WTC11 (cell line): ENCODE results near the gene SREBF1. TPM values are rescaled to one million over a fixed set of nuclear protein-coding genes. Genes with fewer than 3 reads are reported as not detected.
A peak's percentile ranks its signal among the peaks of the same experiment; 100 is the strongest.

ENCODE experiments used
- ATAC-seq: fragments of 200-7000 bp; cut with Tn5 transposase; 2 replicates; pipeline ENCODE4 v1.10.0; 2021; ENCODE audit warnings: mild to moderate bottlenecking, moderate library complexity
- CTCF ChIA-PET: fragments of 300-600 bp; sonication (Branson Sonifier 250); formaldehyde crosslinking; loops from one replicate; lab custom pipeline; 2021; ENCODE audit warnings: antibody characterized with exemption; lab: Charles Lee
- POLR2A ChIA-PET: fragments of 350-600 bp; sonication (Branson Sonifier 250); formaldehyde crosslinking; loops from one replicate; lab custom pipeline; 2021; ENCODE audit warnings: antibody characterized with exemption; lab: Charles Lee
- DNase-seq: peaks from one replicate; pipeline ENCODE4 v3.0.0; 2021; ENCODE audit warnings: low spot score
- H3K27ac Mint-ChIP-seq: 2 replicates; pipeline ENCODE4 v1.8.0; 2021; ENCODE audit warnings: mixed read lengths
- H3K27me3 Mint-ChIP-seq: 2 replicates; pipeline ENCODE4 v1.8.0; 2021; ENCODE audit warnings: low read depth, mild to moderate bottlenecking, moderate library complexity, mixed read lengths
- H3K36me3 Mint-ChIP-seq: 2 replicates; pipeline ENCODE4 v1.8.0; 2021; ENCODE audit warnings: mixed read lengths
- H3K4me1 Mint-ChIP-seq: 2 replicates; pipeline ENCODE4 v1.8.0; 2022; ENCODE audit warnings: mixed read lengths
- H3K4me3 Mint-ChIP-seq: 2 replicates; pipeline ENCODE4 v1.8.0; 2021; ENCODE audit warnings: mild to moderate bottlenecking, moderate library complexity, mixed read lengths
- H3K9me3 Mint-ChIP-seq: 2 replicates; pipeline ENCODE4 v1.8.0; 2021; ENCODE audit warnings: mixed read lengths
- FOXK1 ChIP-seq: sonication (generic); formaldehyde crosslinking; IDR thresholded peaks from 2 replicates; pipeline ENCODE4 v1.8.0; 2022; ENCODE audit warnings: mild to moderate bottlenecking, moderate library complexity, missing genetic modification reagents
- GABPB1 ChIP-seq: sonication (generic); formaldehyde crosslinking; IDR thresholded peaks from 2 replicates; pipeline ENCODE4 v1.8.1; 2023; ENCODE audit warnings: mild to moderate bottlenecking, missing genetic modification reagents
- GTF2I ChIP-seq: fragments of 250-450 bp; sonication (Bioruptor Pico); conservative IDR thresholded peaks from 2 replicates; pipeline ENCODE4 v1.4.0; 2021; ENCODE audit warnings: mild to moderate bottlenecking
- IRF2 ChIP-seq: sonication (generic); formaldehyde crosslinking; IDR thresholded peaks from 2 replicates; pipeline ENCODE4 v1.8.0; 2022; ENCODE audit warnings: low read depth, missing genetic modification reagents, borderline replicate concordance
- JAZF1 ChIP-seq: fragments of 250-450 bp; sonication (Bioruptor Pico); IDR thresholded peaks from 2 replicates; pipeline ENCODE4 v1.9.0; 2021; ENCODE audit warnings: moderate library complexity, mild to moderate bottlenecking, inconsistent platforms
- KAT7 ChIP-seq: sonication (generic); formaldehyde crosslinking; IDR thresholded peaks from 2 replicates; pipeline ENCODE4 v1.8.1; 2023; ENCODE audit warnings: missing genetic modification reagents, mild to moderate bottlenecking, borderline replicate concordance
- MXD4 ChIP-seq: fragments of 250-450 bp; sonication (Bioruptor Pico); IDR thresholded peaks from 2 replicates; pipeline ENCODE4 v1.8.0; 2021; ENCODE audit warnings: mild to moderate bottlenecking, moderate library complexity, borderline replicate concordance
- MYBL2 ChIP-seq: sonication (generic); formaldehyde crosslinking; IDR thresholded peaks from 2 replicates; pipeline ENCODE4 v1.8.1; 2023; ENCODE audit warnings: mild to moderate bottlenecking, moderate library complexity, missing genetic modification reagents
- NFYB ChIP-seq: sonication (generic); formaldehyde crosslinking; conservative IDR thresholded peaks from 2 replicates; pipeline ENCODE4 v1.8.0; 2022; ENCODE audit warnings: low read depth, missing genetic modification reagents
- NR1H2 ChIP-seq: sonication (generic); formaldehyde crosslinking; IDR thresholded peaks from 2 replicates; pipeline ENCODE4 v1.9.0; 2021; ENCODE audit warnings: mild to moderate bottlenecking, moderate library complexity, missing genetic modification reagents
- NR2C2 ChIP-seq: sonication (generic); formaldehyde crosslinking; IDR thresholded peaks from 2 replicates; pipeline ENCODE4 v1.8.0; 2022; ENCODE audit warnings: mild to moderate bottlenecking, missing genetic modification reagents
- RORB ChIP-seq: fragments of 250-450 bp; sonication (Bioruptor Pico); IDR thresholded peaks from 2 replicates; pipeline ENCODE4 v1.9.0; 2021; ENCODE audit warnings: mild to moderate bottlenecking
- SP1 ChIP-seq: sonication (generic); formaldehyde crosslinking; conservative IDR thresholded peaks from 2 replicates; pipeline ENCODE4 v1.8.1; 2022; ENCODE audit warnings: missing genetic modification reagents
- TEAD1 ChIP-seq: sonication (generic); formaldehyde crosslinking; IDR thresholded peaks from 2 replicates; pipeline ENCODE4 v1.8.0; 2022; ENCODE audit warnings: mild to moderate bottlenecking, missing genetic modification reagents
- ZNF263 ChIP-seq: sonication (generic); formaldehyde crosslinking; IDR thresholded peaks from 2 replicates; pipeline ENCODE4 v1.8.1; 2022; ENCODE audit warnings: low read depth, mild to moderate bottlenecking, moderate library complexity, missing genetic modification reagents
- ZNF671 ChIP-seq: fragments of 250-450 bp; sonication (Bioruptor Pico); IDR thresholded peaks from 2 replicates; pipeline ENCODE4 v1.8.0; 2021; ENCODE audit warnings: mild to moderate bottlenecking
- total RNA-seq: library from RNA; stranded (reverse); gene quantifications from 3 replicates; pipeline ENCODE4 v1.2.3, GENCODE V29; 2021
- TF ChIP-seq, protein P1 (sequence below): sonication (generic); formaldehyde crosslinking; IDR thresholded peaks from 2 replicates; pipeline ENCODE4 v1.8.0; 2022; ENCODE audit warnings: mild to moderate bottlenecking, missing genetic modification reagents
- TF ChIP-seq, protein P2 (sequence below): sonication (generic); formaldehyde crosslinking; IDR thresholded peaks from 2 replicates; pipeline ENCODE4 v1.8.0; 2022; ENCODE audit warnings: mild to moderate bottlenecking, missing genetic modification reagents
- TF ChIP-seq, protein P3 (sequence below): sonication (generic); formaldehyde crosslinking; IDR thresholded peaks from 2 replicates; pipeline ENCODE4 v1.8.1; 2023; ENCODE audit warnings: mild to moderate bottlenecking, missing genetic modification reagents
- TF ChIP-seq, protein P4 (sequence below): sonication (generic); formaldehyde crosslinking; IDR thresholded peaks from 2 replicates; pipeline ENCODE4 v1.8.0; 2023; ENCODE audit warnings: missing genetic modification reagents
- TF ChIP-seq, protein P5 (sequence below): sonication (generic); formaldehyde crosslinking; IDR thresholded peaks from 2 replicates; pipeline ENCODE4 v1.8.1; 2022; ENCODE audit warnings: mild to moderate bottlenecking, missing genetic modification reagents, moderate library complexity, borderline replicate concordance
- TF ChIP-seq, protein P6 (sequence below): sonication (generic); formaldehyde crosslinking; conservative IDR thresholded peaks from 2 replicates; pipeline ENCODE4 v1.8.1; 2022; ENCODE audit warnings: mild to moderate bottlenecking, missing genetic modification reagents
- TF ChIP-seq, protein P7 (sequence below): sonication (generic); formaldehyde crosslinking; IDR thresholded peaks from 2 replicates; pipeline ENCODE4 v1.8.1; 2022; ENCODE audit warnings: mild to moderate bottlenecking, moderate library complexity, missing genetic modification reagents
- TF ChIP-seq, protein P8 (sequence below): fragments of 250-450 bp; sonication (Bioruptor Pico); IDR thresholded peaks from 2 replicates; pipeline ENCODE4 v2.1.2; 2022; ENCODE audit warnings: mild to moderate bottlenecking, moderate library complexity
- TF ChIP-seq, protein P9 (sequence below): sonication (generic); formaldehyde crosslinking; IDR thresholded peaks from 2 replicates; pipeline ENCODE4 v1.8.1; 2023; ENCODE audit warnings: mild to moderate bottlenecking, missing genetic modification reagents, moderate library complexity

Gene SREBF1
- total RNA-seq, 1 experiment from 2014 or later = 93.7 TPM

DNA sequence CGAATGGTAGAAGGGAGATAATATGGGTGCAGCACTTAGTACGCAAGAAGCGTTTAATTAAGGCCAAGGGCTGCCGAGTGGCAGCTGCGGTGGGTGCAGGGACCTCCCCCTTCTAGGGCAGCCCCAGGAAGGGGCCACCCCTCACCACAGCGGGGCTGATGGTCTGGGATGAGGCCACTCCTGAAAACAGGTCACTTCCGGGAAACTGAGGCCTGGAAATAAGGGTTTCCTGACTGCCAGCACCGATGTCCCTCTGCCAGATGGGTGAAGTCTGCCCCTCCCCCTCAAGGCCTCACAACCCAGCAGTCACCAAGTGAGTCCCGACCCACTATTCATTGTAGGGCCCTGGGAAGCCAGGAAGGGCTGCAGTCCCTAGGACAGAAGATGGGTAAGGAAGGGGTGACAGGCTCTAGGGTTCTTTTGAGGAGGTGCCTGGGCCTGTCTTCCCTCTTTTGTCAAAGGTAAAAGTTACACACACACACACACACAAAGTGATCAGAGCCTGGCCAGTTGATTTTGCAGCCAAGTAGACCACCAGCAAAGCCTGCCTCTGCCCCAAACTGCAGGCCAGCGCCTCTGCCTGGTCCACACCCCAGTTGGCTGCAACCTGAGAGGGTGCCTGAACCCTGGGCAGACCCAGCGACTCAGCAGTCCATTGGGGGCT, 12.5 kb downstream of the SREBF1 start (continued):
- TF ChIP-seq, protein P1, sequence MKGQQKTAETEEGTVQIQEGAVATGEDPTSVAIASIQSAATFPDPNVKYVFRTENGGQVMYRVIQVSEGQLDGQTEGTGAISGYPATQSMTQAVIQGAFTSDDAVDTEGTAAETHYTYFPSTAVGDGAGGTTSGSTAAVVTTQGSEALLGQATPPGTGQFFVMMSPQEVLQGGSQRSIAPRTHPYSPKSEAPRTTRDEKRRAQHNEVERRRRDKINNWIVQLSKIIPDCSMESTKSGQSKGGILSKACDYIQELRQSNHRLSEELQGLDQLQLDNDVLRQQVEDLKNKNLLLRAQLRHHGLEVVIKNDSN (CRISPR knock-in tag) = 0 out of 2 replicates have a peak, but pooled peaks have one; percentile 13
- TF ChIP-seq, protein P2, sequence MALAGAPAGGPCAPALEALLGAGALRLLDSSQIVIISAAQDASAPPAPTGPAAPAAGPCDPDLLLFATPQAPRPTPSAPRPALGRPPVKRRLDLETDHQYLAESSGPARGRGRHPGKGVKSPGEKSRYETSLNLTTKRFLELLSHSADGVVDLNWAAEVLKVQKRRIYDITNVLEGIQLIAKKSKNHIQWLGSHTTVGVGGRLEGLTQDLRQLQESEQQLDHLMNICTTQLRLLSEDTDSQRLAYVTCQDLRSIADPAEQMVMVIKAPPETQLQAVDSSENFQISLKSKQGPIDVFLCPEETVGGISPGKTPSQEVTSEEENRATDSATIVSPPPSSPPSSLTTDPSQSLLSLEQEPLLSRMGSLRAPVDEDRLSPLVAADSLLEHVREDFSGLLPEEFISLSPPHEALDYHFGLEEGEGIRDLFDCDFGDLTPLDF = no peak
- peak; percentile 44; the same call in 1 of the 2 replicates for TF ChIP-seq TEAD1
- TF ChIP-seq, all 79 proteins: peak for 7

DNA sequence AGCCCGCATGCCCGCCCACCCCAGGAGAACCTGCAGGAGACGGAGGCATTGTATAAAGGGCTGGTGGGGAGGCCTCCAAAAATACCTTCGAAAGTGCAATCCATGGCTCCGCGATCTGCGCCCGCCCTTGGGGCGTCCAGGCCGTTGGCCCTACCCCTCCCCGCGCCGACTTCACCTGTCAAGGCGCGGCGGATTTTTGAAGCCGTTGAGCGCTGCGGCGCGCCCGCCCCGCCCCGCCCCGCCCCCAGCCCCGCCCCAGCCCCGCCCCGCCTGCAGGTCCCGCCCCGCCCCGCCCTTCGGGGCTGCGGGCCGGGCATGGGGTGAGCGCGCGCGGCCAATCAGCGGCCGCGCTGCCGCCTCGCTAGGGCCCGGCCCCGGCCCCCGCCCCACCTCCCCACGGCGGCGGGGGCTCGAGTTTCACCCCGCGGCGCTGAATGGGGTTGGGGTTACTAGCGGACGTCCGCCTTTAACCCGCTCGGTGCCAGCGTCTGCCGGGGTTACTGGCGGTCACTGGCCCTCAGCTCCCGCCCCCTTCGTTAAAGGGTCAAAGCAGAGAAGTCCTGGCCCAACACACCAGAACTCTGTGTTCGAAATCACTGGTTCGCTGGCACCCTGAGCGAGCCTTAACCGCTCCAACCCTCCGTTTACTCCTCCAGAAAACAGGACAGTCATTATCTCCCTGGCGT, 13.2 kb downstream of the SREBF1 start:
- no peak for TF ChIP-seq KAT7 (CRISPR knock-in tag)
- TF ChIP-seq NR1H2 (CRISPR knock-in tag) = peak; percentile 81
- peak; percentile 85 for TF ChIP-seq SP1 (CRISPR knock-in tag)
- no peak for TF ChIP-seq NFYB
- 0 out of 2 replicates have a peak, but pooled peaks have one; percentile 14 for TF ChIP-seq FOXK1 (CRISPR knock-in tag)
- no peak for TF ChIP-seq RORB (CRISPR knock-in tag)
- TF ChIP-seq GABPB1 (CRISPR knock-in tag) = no peak
- TF ChIP-seq, protein P3, sequence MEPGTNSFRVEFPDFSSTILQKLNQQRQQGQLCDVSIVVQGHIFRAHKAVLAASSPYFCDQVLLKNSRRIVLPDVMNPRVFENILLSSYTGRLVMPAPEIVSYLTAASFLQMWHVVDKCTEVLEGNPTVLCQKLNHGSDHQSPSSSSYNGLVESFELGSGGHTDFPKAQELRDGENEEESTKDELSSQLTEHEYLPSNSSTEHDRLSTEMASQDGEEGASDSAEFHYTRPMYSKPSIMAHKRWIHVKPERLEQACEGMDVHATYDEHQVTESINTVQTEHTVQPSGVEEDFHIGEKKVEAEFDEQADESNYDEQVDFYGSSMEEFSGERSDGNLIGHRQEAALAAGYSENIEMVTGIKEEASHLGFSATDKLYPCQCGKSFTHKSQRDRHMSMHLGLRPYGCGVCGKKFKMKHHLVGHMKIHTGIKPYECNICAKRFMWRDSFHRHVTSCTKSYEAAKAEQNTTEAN = no peak
- TF ChIP-seq, protein P4, sequence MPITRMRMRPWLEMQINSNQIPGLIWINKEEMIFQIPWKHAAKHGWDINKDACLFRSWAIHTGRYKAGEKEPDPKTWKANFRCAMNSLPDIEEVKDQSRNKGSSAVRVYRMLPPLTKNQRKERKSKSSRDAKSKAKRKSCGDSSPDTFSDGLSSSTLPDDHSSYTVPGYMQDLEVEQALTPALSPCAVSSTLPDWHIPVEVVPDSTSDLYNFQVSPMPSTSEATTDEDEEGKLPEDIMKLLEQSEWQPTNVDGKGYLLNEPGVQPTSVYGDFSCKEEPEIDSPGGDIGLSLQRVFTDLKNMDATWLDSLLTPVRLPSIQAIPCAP (CRISPR knock-in tag) = no peak
- TF ChIP-seq, protein P5, sequence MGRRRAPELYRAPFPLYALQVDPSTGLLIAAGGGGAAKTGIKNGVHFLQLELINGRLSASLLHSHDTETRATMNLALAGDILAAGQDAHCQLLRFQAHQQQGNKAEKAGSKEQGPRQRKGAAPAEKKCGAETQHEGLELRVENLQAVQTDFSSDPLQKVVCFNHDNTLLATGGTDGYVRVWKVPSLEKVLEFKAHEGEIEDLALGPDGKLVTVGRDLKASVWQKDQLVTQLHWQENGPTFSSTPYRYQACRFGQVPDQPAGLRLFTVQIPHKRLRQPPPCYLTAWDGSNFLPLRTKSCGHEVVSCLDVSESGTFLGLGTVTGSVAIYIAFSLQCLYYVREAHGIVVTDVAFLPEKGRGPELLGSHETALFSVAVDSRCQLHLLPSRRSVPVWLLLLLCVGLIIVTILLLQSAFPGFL (CRISPR knock-in tag) = no peak
- no peak for TF ChIP-seq GTF2I (CRISPR knock-in tag)
- TF ChIP-seq, protein P6, sequence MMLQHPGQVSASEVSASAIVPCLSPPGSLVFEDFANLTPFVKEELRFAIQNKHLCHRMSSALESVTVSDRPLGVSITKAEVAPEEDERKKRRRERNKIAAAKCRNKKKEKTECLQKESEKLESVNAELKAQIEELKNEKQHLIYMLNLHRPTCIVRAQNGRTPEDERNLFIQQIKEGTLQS = no peak
- TF ChIP-seq MYBL2 (CRISPR knock-in tag) = no peak
- no peak for TF ChIP-seq NR2C2 (CRISPR knock-in tag)
- no peak for TF ChIP-seq MXD4 (CRISPR knock-in tag)
- no peak for TF ChIP-seq ZNF263 (CRISPR knock-in tag)
- TF ChIP-seq, protein P7, sequence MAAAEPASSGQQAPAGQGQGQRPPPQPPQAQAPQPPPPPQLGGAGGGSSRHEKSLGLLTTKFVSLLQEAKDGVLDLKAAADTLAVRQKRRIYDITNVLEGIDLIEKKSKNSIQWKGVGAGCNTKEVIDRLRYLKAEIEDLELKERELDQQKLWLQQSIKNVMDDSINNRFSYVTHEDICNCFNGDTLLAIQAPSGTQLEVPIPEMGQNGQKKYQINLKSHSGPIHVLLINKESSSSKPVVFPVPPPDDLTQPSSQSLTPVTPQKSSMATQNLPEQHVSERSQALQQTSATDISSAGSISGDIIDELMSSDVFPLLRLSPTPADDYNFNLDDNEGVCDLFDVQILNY (CRISPR knock-in tag) = no peak
- TF ChIP-seq IRF2 (CRISPR knock-in tag) = no peak
- TF ChIP-seq, protein P8, sequence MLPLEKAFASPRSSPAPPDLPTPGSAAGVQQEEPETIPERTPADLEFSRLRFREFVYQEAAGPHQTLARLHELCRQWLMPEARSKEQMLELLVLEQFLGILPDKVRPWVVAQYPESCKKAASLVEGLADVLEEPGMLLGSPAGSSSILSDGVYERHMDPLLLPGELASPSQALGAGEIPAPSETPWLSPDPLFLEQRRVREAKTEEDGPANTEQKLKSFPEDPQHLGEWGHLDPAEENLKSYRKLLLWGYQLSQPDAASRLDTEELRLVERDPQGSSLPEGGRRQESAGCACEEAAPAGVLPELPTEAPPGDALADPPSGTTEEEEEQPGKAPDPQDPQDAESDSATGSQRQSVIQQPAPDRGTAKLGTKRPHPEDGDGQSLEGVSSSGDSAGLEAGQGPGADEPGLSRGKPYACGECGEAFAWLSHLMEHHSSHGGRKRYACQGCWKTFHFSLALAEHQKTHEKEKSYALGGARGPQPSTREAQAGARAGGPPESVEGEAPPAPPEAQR = no peak
- no peak for TF ChIP-seq JAZF1 (CRISPR knock-in tag)
- TF ChIP-seq ZNF671 (CRISPR knock-in tag) = no peak
- TF ChIP-seq, protein P9, sequence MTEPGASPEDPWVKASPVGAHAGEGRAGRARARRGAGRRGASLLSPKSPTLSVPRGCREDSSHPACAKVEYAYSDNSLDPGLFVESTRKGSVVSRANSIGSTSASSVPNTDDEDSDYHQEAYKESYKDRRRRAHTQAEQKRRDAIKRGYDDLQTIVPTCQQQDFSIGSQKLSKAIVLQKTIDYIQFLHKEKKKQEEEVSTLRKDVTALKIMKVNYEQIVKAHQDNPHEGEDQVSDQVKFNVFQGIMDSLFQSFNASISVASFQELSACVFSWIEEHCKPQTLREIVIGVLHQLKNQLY (CRISPR knock-in tag) = no peak
- Mint-ChIP-seq H3K36me3 (peaks cover 7% of the 10 kb centered on the region), H3K4me1 (peaks cover 77% of the 10 kb centered on the region), H3K27me3 (no peaks in the 10 kb centered on the region), H3K4me3 (peak overlapping the region; percentile 52), H3K9me3 (no peaks in the 10 kb centered on the region), H3K27ac (peak overlapping the region; percentile 99)
- ChIA-PET POLR2A (interaction anchor here (0.9 to 9.4 kb wide), 5 partner anchors 11 to 37 kb away, joined by 3 to 137 read pairs (median 5); partner anchors contain the start of gene SREBF1), CTCF (interaction anchor here (0.5 to 1.7 kb wide), 12 partner anchors 11 to 256 kb away, joined by 3 to 8 read pairs (median 3); partner anchors contain the start of gene SREBF1)
- DNase-seq (peak; percentile 96), ATAC-seq (peak; percentile 87)
